Measurements from ENCODE around the gene ASXL1.

DNA sequence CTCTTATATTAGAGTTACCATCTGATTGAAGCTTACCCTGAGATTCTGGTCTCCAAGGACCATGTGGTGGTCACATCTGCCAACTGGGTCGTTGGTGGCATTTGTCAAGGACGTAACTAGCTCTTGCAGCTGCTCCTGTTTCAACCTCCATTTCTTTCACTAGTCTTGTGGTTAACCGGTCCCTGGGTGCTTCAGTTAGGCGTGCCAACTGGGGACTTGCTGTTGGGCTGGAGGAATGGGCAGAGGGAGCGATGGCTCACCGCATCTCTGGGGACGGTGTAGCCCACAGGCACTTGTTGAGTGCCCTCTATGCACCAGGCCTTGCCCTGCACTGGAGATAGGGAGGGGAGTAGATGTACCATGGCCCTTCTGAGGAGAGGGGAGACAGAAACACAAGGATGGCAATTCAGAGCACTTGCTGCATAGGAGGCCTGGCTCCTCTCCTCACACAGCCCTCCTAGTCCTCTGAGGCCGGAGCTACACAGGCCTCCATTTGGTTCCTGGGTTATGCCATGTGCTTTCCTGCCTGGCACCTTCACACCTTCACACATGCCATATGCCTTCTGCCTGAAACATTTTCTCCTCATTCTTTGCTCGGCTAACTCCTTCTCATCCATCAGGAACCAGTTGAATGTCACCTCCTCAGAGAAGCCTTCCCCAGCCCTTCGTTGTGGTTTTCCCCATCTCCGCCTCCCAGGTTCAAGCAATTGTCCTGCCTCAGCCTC is 20.0 kb upstream of the ASXL1 start:
- TF ChIP-seq POLR2AphosphoS5 (IDR thresholded peaks at IDR 0.05; ENCODE audit: borderline replicate concordance, low read depth, low read length), result no peak
- no peak for TF ChIP-seq EZH2 (IDR thresholded peaks at IDR 0.05)
- TF ChIP-seq FOXP2 (optimal IDR thresholded peaks at IDR 0.05; ENCODE audit: control extremely low read depth, extremely low read length, insufficient read depth), result no peak
